Measurements from ENCODE around the gene IL6ST.

The IL6ST gene

DNA sequence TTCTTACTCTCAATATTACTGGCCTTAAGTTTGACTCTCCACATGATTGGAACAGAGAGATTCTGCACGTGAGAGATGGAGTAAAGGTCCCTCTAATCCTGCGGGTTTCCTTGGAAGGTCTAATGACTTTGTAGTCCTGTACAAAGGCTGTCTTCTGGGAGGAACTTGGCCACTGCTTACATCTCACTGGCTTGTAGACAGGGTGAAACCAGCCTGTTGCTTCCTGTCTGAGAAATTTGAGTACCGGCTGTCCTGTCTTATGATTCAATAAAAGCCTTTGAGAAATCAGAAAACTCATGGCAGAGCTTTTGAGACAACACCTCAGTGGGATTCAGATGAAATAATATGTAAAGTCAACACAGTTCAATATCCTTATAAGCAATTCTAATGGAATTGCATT, 100.6 kb downstream of the IL6ST start:
- no peak for DNase-seq

DNA sequence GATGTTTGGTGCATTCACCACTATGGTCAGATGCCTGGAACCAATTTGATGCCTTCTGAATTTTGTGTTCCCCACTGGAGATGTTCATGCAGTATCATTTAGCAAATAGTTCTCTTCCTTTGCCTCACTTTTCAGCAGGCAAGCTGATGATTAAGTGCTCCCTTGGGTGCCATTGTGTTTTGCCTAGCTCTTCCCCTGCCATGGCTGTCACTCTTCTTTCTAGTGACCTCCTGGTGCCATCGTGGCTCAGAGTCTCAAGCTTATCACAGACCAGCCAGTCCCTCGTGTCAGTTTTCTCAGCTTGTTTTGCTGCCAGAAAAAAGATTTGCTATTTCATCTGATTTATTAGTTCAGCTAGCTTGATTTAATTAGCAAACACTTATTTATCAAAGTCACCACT, 102.3 kb downstream of the IL6ST start:
- DNase-seq, result no peak

DNA sequence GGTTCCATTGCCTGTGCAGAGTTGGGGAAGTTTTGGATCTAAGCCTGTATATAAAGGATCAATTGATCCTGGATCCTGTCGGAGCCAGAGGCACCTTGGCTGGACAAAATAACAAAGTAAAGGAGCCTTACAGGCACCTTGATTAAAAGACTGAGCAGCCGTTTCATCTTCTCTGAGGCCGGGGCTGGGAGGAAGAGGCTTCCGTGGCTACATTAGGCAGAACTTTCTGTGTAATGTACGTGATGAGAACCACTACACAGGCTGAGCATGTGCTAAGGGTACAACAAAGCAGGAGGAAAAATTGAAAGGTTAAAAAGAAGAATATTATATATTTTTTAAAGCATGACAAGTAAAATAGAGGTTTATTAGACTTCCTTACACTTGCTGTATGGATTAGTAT, 106.6 kb downstream of the IL6ST start:
- DNase-seq, result no peak

DNA sequence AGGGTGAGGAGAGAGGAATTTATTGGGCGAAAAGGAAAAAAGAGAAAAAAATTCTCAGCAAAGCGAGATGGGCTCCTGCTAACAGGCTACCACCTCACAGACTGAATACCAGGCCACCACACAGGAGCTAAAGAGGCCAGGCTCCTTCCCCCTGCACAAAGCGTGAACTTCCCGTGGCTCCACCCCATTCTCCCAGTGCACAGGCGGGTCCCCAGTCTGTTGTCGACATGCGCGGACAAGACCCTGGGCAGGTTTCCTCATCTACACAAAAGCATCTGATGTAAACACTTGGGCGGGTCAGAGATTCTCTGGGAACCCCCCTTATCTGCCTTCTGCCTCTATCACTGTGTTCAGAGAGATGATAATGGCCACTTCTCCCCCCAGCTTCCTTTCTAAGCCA, 109.4 kb downstream of the IL6ST start:
- no peak for DNase-seq
